Jurkat, Clone E6-1 (cell line): ENCODE results near the gene POMGNT2.
"Not testable (repeated sequence)": the region's sequence is repeated elsewhere in the genome, so short reads cannot be mapped to it uniquely, and the experiment has no call there.

ENCODE experiments used
- DNase-seq: peaks from one replicate; pipeline ENCODE4 v3.0.0-alpha.2; 2011; ENCODE audit warnings: low read depth, low spot score
- H3K4me3 ChIP-seq: 2 replicates; pipeline ENCODE4 v1.5.1; 2011; ENCODE audit warnings: mild to moderate bottlenecking, low read length, control low read depth, moderate library complexity

The POMGNT2 gene

DNA sequence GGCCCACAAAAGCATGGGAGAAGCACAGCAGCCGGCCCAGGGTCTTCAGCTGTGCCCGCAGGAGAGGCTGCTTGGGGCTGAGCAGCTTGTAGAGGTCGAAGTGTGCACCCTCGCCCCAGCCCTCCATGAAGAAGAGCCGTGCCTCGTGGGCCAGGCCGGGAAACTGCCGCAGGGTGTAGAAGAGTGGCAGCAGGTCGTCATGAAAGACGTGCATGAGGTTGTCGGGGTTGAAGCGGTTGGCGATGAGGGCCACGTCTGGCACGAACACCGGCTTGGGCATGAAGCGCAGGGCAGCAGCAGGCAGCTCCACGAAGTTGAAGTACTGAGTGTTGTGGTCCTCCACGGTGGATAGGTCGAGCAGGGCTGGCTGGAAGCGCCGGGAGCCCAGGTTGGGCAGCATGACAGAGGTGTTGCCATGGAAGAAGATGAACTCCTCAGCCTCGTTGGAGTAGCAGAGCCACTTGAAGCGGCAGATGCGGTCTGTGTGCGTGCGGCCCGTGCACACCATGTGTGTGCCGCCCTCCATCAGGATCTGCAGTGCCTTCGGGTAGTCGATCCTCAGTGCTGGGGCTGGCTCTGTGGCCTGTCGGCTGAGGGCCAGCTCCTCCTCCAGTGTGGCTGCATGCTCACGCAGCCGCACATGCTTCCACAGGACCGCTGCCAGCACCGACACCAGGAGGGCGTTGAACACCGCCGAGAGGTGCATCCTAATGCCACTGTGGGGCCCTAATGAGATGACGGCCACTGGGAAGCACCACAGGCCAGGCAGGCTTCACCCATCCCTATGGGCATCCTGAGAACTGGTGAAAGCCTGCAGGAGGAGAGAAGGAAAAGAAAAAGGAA, 24.9 kb downstream of the POMGNT2 start:
- no peak overlapping the region for H3K4me3 ChIP-seq
- DNase-seq: no peak

DNA sequence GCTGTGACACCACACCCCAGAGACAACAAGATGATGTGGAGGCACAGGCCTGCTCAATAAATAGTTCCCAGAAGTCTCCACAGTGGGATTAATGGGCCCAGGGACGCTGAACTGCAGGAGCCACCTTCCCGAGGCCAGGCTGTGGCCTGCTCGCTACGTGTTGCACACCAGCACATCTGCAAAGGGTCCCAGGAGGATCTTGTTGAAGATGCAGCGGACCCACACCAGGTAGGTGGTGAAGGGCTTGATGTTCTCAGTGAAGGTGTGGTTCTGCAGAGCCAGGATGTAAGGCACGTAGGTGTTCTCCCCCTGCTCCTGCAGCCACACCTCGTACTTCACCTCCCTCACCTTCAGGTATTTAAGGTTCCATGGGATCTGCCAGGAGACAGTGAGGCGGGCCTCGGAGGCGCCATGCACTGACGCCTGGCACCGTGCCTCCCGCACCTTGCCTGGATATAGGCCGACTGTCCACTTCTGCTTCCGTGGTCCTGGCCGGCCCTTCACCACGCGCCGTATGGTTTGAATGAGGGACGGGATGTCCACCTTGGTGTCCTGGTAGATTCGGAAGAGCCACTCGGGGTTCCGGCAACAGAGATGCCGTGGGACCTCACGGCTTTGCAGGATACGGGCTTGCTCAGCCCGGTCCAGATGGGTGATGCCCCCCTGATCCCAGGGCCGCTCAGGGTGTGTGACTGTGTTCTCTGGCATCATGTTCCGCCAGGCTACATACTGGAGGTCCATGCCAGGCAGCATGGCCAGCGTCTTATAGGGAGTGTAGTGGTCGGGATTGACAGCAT, 26.1 kb downstream of the POMGNT2 start:
- no peak overlapping the region for H3K4me3 ChIP-seq
- DNase-seq: no peak

DNA sequence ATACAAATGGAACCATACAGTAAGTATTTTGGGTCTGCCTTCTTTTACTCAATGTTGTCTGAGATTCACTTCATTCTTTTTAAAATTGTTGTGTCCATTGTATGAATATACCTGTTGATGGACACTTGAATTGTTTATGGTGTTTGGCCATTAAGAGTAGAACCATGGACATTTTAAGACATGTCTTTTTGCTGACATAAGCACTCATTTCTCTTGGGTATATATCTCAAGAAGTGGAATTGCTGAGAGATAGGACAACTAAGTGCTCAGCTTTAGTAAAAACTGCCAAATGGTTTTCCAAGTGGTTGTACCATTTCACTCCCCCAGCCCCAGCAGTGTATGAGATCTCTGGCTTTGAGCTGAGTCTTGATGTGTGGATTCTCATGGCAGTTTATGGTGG, 28.2 kb downstream of the POMGNT2 start:
- DNase-seq: no peak
- no peak overlapping the region for H3K4me3 ChIP-seq

DNA sequence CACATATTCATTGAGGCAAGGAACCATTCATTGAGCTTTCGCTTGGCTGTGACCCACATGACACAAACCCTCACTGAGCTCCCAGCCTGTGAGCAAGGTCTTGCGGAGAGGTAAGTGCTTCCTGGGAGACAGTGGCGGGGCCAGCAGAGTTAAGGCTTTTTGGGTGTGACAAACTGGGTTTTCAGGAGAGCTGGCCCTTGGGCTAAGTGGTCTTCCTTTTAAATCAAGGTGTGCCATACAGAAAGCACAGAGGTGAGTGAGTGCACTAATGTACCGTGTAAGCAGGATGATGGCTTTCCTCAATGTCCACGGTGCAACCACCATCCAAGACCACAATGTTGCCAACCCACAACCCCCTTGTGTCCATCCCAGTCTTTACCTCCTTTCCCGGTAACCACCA, 28.6 kb downstream of the POMGNT2 start:
- DNase-seq: no peak
- H3K4me3 ChIP-seq: no peak overlapping the region

- no peak for DNase-seq
- H3K4me3 ChIP-seq: no peak overlapping the region
Observed at GRCh38 chr3:43076857-43077256, 29.0 kb downstream of the POMGNT2 start.

GRCh38 chr3:43075904-43076661, 29.8 kb downstream of the POMGNT2 start:
- DNase-seq: no peak
- H3K4me3 ChIP-seq: no peak overlapping the region

- no peak overlapping the region for H3K4me3 ChIP-seq
- no peak for DNase-seq
Observed at GRCh38 chr3:43074901-43075689, 30.8 kb downstream of the POMGNT2 start.

DNA sequence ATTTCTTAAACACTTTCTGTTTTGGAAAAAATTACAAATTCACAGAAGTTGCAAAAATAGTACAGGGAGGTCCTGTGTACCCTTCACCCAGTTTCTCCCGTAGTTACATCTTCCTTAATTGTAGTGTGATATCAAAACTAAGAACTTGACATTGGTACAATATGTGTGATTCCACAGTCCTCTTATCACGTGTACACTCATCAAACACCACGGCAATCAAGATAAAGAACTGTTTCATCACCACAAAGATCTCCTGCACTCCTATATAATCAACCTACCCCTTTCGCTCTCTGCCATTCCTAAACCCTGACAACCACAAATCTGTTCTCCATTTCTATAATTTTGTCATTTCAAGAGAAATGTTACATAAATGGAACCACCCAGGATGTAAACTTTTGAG, 31.4 kb downstream of the POMGNT2 start:
- H3K4me3 ChIP-seq: no peak overlapping the region
- DNase-seq: no peak

GRCh38 chr3:43073836-43074220, 32.1 kb downstream of the POMGNT2 start:
- no peak overlapping the region for H3K4me3 ChIP-seq
- DNase-seq: no peak

DNA sequence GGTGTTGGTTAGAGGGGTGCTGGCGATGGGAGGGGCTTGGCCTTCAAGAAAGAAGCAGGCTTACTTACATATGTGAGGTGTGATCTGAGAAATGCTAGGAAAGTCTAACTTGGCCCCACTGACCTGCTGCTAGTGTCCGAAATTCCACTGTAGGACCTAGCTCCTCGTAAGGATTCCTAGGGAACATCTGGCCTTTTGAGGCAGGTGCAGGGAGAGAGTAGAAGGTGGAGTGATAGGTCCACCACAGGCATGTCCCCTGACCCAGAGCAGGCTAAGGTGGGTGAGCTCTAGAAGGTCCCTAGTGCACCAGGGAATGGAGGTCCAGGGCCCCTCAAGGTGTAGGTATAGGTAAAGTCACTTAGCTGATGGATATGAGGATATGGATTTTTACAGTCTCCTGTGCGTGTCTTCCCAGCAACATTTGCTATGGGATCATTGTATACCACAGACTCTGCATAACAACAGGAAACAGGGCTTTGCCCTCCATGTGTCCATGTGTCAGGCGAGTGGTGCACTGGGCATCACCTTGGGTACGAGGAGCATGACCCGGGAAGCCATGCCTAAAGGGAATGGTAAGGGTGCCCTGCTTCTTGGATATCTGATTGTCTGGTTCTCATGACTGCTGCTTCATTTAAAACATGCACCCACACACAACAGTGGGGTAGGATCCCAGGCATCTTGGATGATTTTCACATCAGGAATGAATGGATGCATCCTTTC, 32.6 kb downstream of the POMGNT2 start:
- DNase-seq: no peak
- H3K4me3 ChIP-seq: no peak overlapping the region

DNA sequence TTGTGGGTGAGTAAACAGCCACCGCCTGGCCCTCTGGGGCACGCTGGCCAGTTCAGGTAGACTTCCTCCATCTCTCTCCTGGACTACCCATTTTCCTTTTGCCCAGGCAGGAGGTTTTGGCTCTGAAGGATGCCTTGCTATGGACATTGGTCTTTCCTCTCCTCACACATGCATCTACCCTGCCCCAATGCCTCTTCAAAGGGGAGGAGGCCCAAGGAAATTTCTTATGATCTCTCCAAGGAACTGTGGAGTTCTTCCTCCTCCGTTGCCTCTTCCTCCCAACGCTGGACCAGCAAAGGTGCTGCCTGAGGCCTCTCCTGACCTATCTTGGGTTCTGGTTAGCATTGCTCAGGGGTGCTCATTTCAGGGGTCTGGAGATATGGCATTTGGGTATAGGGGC, 33.5 kb downstream of the POMGNT2 start:
- H3K4me3 ChIP-seq: no peak overlapping the region
- DNase-seq: no peak

DNA sequence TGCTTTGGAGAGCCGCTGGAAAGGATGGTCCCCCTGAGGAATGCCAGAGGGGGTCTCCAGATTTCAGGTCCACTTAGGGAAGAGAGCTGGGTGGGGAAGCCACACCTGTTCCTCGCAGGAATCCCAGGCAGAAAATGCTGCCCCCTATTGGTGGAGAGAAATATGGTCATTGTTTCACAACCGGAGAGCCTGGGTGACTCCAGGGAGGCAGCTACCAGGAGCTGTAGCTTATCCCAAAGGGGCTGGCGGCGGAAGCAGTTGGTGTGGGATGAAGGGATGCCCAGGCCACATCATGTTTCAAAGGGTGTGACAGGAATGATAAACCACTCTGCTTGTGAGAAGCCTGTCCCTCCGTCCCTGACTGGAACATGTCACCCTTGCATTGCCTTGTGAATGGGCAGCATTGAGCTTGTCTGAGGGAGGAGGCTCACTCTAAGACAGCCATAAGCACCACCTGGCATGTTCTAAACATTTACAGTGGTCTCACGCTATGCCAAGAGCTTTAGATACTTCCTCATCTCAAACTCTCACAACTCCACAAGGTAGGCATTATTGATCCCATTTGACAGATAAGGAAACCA, 34.5 kb downstream of the POMGNT2 start:
- DNase-seq: no peak
- H3K4me3 ChIP-seq: no peak overlapping the region

DNA sequence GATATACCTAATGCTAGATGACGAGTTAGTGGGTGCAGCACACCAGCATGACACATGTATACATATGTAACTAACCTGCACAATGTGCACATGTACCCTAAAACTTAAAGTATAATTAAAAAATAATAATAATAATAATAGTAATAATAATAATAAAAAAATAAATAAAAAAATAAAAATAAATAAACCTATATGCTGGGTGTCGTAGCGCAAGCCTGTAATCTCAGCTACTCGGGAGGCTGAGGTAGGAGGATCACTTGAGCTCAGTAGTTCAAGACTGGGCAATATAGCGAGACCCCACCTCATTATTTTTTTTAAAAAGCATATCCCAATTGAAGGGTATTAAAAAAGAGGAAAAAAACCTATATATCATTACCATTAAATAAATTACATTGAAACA, 35.2 kb downstream of the POMGNT2 start:
- not testable (repeated sequence) for DNase-seq, H3K4me3 ChIP-seq

DNA sequence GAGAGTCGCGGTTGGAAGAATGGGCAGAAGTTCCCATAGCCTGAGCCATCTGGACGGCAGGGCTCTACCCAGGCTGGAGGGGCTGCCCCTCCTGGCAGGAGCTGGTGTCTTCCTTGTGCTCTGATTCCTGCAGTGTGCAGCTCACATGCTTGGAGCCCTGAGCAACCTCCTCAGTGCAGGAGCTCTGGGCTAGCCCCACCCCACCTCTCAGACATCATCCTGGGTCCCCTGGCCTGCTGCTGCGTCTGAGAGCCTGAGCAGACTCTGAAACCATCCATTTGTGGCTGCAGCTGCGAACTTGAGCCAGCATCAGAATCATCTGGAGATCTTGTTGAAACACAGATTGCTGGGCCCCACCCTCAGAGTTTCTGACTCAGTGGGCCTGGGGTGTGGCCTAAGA, 42.8 kb downstream of the POMGNT2 start:
- peak overlapping the region; percentile 24 for H3K4me3 ChIP-seq
- DNase-seq: peak; percentile 65

DNA sequence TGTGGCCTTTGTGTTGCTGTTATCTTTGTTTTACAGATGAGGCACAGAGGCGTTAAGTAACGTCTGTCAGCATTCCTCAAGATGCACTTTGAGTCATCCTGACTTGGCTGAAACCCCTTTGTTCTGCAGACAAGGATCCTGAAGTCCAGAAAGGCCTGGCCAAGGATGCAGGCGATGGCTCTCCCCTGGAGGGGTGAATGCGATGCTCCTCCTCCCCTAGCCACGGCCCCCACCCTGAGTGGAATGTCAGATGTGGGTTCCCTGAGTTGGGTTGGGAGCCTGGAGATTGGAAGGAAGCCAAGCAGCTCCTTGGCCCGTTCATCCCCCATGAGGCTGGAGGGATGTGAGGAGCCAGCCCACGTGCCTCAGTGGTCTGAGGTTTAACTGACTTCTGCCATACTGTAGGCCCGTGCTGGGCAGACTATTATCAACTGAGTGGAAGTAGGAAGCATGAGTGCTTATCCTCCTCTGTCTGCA, 43.3 kb downstream of the POMGNT2 start:
- H3K4me3 ChIP-seq: peak overlapping the region; percentile 24
- DNase-seq: peak; percentile 88

DNA sequence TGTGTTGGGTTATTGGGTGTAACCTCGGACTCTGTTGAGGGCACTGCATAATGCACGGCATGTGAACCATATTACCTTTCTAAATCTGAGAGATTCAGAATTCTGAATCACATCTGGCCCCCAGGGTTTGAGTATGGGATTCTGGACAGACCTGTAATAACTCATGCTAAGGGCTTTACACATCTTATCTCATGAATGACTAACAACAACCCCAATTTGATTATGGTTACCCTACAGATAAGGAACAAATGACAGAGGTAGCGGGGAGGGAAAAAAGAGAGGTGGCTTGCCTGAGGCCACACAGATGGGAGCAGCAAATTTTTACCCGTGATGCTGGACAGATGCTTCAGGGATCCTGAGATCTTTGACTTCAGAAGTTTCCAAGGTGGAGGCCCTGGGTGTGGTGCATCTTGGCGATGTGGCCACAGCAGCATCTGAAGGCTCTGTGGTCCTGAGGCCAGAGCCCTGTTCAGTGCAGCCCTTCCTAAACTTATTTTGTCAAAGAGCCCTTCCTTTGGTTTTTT, 43.8 kb downstream of the POMGNT2 start:
- no peak for DNase-seq
- H3K4me3 ChIP-seq: no peak overlapping the region

GRCh38 chr3:43061101-43061895, 44.6 kb downstream of the POMGNT2 start:
- H3K4me3 ChIP-seq: no peak overlapping the region
- DNase-seq: no peak
